D721Med (cell line): ENCODE measurements around the gene GMIP.

Experiments
- DNase-seq: peaks from one replicate; pipeline ENCODE4 v3.0.0; 2011; ENCODE audit warnings: low spot score; ENCODE audit not compliant: insufficient read length
- FAIRE-seq: peaks from 2 replicates; lab custom pipeline; 2011; peaks lifted over from hg19 to GRCh38; lab: Jason Lieb, UNC
- TF ChIP-seq, protein P1 (sequence below): IDR thresholded peaks from 2 replicates; pipeline ENCODE4 v1.5.1; 2012; ENCODE audit warnings: mild to moderate bottlenecking, control low read depth; ENCODE audit not compliant: insufficient read depth; ENCODE audit errors: missing control alignments

Gene GMIP

DNA sequence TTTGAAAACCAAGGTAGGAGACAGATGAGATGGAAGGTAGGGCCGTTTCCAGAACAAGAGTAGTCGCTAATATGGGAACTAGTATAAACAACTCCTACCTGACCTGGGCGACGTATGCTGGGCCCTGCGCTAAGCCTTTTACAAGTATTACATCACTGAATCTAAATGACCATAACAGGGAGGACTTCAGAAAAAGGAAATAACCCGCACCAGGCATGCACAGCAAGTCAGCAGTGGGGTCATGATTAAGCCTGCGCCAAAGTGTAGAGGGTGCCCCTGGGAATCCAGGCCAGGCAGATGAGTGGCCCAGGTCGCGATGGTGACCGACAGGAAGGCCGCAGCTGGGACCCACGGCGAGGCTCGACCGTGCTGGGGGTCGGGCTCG lies 19.4 kb upstream of the GMIP start:
- no peak for FAIRE-seq

GRCh38 chr19:19662344-19662743 lies 18.9 kb upstream of the GMIP start:
- TF ChIP-seq, protein P1, sequence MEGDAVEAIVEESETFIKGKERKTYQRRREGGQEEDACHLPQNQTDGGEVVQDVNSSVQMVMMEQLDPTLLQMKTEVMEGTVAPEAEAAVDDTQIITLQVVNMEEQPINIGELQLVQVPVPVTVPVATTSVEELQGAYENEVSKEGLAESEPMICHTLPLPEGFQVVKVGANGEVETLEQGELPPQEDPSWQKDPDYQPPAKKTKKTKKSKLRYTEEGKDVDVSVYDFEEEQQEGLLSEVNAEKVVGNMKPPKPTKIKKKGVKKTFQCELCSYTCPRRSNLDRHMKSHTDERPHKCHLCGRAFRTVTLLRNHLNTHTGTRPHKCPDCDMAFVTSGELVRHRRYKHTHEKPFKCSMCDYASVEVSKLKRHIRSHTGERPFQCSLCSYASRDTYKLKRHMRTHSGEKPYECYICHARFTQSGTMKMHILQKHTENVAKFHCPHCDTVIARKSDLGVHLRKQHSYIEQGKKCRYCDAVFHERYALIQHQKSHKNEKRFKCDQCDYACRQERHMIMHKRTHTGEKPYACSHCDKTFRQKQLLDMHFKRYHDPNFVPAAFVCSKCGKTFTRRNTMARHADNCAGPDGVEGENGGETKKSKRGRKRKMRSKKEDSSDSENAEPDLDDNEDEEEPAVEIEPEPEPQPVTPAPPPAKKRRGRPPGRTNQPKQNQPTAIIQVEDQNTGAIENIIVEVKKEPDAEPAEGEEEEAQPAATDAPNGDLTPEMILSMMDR, result no peak
- DNase-seq (no peak), FAIRE-seq (no peak)

More for the DNA sequence above, 19.4 kb upstream of the GMIP start:
- DNase-seq, result no peak
- TF ChIP-seq, protein P1, result no peak

DNA sequence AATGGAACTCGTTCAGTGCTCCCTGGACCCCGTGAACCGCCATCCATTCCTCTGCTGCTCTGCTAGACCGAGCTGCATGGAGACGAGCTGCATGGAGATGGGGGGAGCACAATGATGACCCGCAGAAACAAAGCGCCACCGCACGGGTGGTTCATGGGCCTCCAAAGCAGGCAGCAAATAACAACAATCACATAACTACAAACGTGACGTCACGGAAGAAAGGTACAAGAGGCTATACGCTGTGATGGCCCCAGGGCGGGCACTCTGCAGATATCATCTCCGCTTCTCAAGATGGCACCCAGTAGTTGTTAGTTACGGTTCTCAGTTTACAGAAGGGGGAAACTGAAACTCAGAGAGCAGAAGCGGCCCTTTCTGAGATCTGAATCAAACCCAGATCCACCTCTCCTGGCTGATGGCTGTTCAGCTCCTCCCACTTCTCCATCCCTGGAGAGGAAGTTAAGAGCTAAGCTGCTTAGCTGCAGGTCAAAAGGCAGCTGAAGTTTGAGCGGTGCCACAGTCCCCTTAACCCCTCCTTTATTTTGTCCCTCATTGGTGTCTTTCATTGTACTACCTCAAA lies 18.3 kb upstream of the GMIP start:
- FAIRE-seq (peak; percentile 21), DNase-seq (peak; percentile 58)
- TF ChIP-seq, protein P1, result no peak

DNA sequence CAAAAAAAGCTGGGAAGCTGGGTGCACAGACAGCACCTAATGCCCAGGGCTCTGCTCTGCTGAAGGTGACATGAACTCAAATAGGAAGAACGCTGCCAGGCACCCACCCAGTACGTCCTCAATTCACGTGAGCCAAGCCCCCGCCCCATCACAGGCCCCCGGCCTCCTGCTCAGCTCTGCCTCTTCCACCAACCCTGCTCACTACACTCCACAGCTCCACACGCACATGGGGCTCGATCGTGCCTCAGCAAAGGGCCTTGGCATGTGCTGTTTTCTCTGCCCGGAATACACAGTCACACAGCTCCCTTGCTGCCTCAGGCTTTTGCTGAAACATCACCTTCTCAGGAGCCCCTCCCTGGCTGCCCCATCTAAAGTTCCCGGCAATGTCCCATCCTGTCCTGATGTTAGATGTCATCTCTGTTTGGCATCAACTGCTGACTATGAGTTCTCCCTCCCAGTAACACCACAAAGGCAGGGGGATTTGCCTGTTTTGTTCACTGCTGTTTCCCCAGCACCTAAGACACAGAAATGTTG lies 17.8 kb upstream of the GMIP start:
- no peak for FAIRE-seq

GRCh38 chr19:19659646-19660245 lies 16.3 kb upstream of the GMIP start:
- TF ChIP-seq, protein P1, result no peak
- no peak for FAIRE-seq
- no peak for DNase-seq

More for the DNA sequence above, 17.8 kb upstream of the GMIP start:
- TF ChIP-seq, protein P1, result no peak
- no peak for DNase-seq

- TF ChIP-seq, protein P1, result no peak
- FAIRE-seq (no peak), DNase-seq (peak; percentile 52)
Measured at GRCh38 chr19:19657397-19657783, 13.9 kb upstream of the GMIP start.
